HG02610 (cell line): ENCODE data around the gene NRP2.

ENCODE experiments used
- ATAC-seq: cut with Tn5 transposase; IDR thresholded peaks from one replicate; pipeline ENCODE4 v1.9.1; 2021; ENCODE audit warnings: mild to moderate bottlenecking, moderate library complexity; ENCODE audit not compliant: unreplicated experiment

The NRP2 gene

GRCh38 chr2:205686783-205687640, 4.7 kb downstream of the NRP2 start:
- ATAC-seq, result no peak

- ATAC-seq, result no peak
These were observed 5.3 kb downstream of the NRP2 start for GRCh38 chr2:205687641-205687956.

GRCh38 chr2:205688417-205689200, 6.3 kb downstream of the NRP2 start:
- no peak for ATAC-seq

- ATAC-seq, result no peak
These were observed 7.5 kb downstream of the NRP2 start for GRCh38 chr2:205689820-205690219.

GRCh38 chr2:205692104-205692503, 9.8 kb downstream of the NRP2 start:
- ATAC-seq, result no peak

GRCh38 chr2:205694256-205694655, 12.0 kb downstream of the NRP2 start:
- no peak for ATAC-seq

GRCh38 chr2:205695460-205695991, 13.2 kb downstream of the NRP2 start:
- ATAC-seq, result no peak

- no peak for ATAC-seq
These were observed 14.1 kb downstream of the NRP2 start for GRCh38 chr2:205696331-205696926.

GRCh38 chr2:205696927-205697441, 14.7 kb downstream of the NRP2 start:
- no peak for ATAC-seq

GRCh38 chr2:205698286-205699268, 16.3 kb downstream of the NRP2 start:
- ATAC-seq, result no peak

GRCh38 chr2:205699515-205700289, 17.4 kb downstream of the NRP2 start:
- no peak for ATAC-seq

GRCh38 chr2:205700331-205701132, 18.2 kb downstream of the NRP2 start:
- ATAC-seq, result peak; percentile 70

GRCh38 chr2:205701509-205701908, 19.2 kb downstream of the NRP2 start:
- ATAC-seq, result no peak

- no peak for ATAC-seq
These were observed 20.3 kb downstream of the NRP2 start for GRCh38 chr2:205702576-205702975.

GRCh38 chr2:205703471-205704126, 21.3 kb downstream of the NRP2 start:
- ATAC-seq, result no peak

GRCh38 chr2:205704127-205704741, 21.9 kb downstream of the NRP2 start:
- ATAC-seq, result no peak

GRCh38 chr2:205705511-205706349, 23.4 kb downstream of the NRP2 start:
- ATAC-seq, result no peak
